SJCRH30 (cell line): ENCODE results near the gene DHRS1. TPM values are rescaled to one million over a fixed set of nuclear protein-coding genes. Genes with fewer than 3 reads are reported as not detected.
"Not testable (repeated sequence)": the region's sequence is repeated elsewhere in the genome, so short reads cannot be mapped to it uniquely, and the experiment has no call there.

Source experiments
- DNase-seq, 2 experiments: peaks; one replicate each; pipeline ENCODE4 v3.0.0-alpha.2; 2015 to 2020
- H3K27ac ChIP-seq: fragments of 250-450 bp; sonication (Bioruptor Pico); 2 replicates; pipeline ENCODE4 v1.5.1; 2020; ENCODE audit warnings: mild to moderate bottlenecking, moderate library complexity
- H3K27me3 ChIP-seq: fragments of 250-450 bp; sonication (Bioruptor Pico); 2 replicates; pipeline ENCODE4 v1.5.1; 2020; ENCODE audit warnings: mild to moderate bottlenecking, moderate library complexity
- H3K36me3 ChIP-seq: fragments of 250-450 bp; sonication (Bioruptor Pico); 2 replicates; pipeline ENCODE4 v1.5.1; 2020; ENCODE audit warnings: mild to moderate bottlenecking, moderate library complexity
- H3K4me1 ChIP-seq: fragments of 250-450 bp; sonication (Bioruptor Pico); 2 replicates; pipeline ENCODE4 v1.5.1; 2020; ENCODE audit warnings: mild to moderate bottlenecking, moderate library complexity
- H3K4me3 ChIP-seq: fragments of 250-450 bp; sonication (Bioruptor Pico); 2 replicates; pipeline ENCODE4 v1.5.1; 2020; ENCODE audit warnings: mild to moderate bottlenecking, moderate library complexity
- H3K9me3 ChIP-seq: fragments of 250-450 bp; sonication (Bioruptor Pico); replicated peaks from 2 replicates; pipeline ENCODE4 v1.5.1; 2020; ENCODE audit warnings: mild to moderate bottlenecking, moderate library complexity
- total RNA-seq: library from RNA; depleted of rRNA; stranded (reverse); fragments of >200 nt; shearing (Covaris generic); gene quantifications from 2 replicates; pipeline ENCODE4 v1.2.3, GENCODE V29; 2014

DHRS1 gene
- total RNA-seq, 1 experiment from 2014 or later: 9.5 TPM

- H3K36me3 ChIP-seq: no peaks in the 10 kb centered on the region
- peaks cover 2% of the 10 kb centered on the region; the same call in 1 of the 2 replicates for H3K4me1 ChIP-seq
- H3K9me3 ChIP-seq: no peaks in the 10 kb centered on the region
- H3K27me3 ChIP-seq: peaks cover 7% of the 10 kb centered on the region; the same call in 1 of the 2 replicates
- H3K27ac ChIP-seq: no peak overlapping the region
- DNase-seq: peak; percentile 64 to 75
- H3K4me3 ChIP-seq: no peak overlapping the region
Measured at GRCh38 chr14:24332268-24332993, 32.9 kb upstream of the DHRS1 start.

DNA sequence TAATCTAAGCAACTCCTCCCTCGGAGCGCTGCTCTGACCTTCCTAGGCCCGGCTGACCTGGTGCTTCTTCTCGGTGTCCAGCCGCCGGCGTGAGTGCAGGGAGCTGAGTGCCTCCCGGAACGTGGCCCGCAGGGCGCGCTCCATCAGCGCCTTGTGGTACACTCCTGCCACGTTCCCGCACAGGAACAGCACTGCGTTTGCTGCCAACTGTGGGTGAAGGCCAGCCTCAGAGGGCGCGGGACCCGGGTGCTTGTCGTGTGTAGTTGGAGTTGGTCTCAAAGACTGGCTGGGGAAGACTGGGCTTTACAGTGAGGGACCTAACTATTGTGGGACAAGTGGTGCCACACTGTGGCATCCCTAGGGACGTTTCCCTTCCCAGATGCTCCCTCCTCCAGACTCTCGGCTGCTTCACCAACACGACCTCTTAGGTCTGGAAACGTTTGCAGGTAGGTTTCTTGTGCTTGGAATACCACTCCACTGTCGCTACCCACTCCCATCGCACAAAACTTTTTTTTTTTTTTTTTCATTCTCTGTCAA is 32.2 kb upstream of the DHRS1 start:
- peaks cover 7% of the 10 kb centered on the region; the same call in 1 of the 2 replicates for H3K27me3 ChIP-seq
- no peaks in the 10 kb centered on the region for H3K36me3 ChIP-seq
- no peak for DNase-seq
- H3K4me1 ChIP-seq: peaks cover 2% of the 10 kb centered on the region; the same call in 1 of the 2 replicates
- no peak overlapping the region for H3K4me3 ChIP-seq
- H3K9me3 ChIP-seq: no peaks in the 10 kb centered on the region
- H3K27ac ChIP-seq: no peak overlapping the region

- Histone ChIP-seq H3K27me3 (peaks cover 7% of the 10 kb centered on the region; the same call in 1 of the 2 replicates), H3K27ac (no peak overlapping the region), H3K36me3 (no peaks in the 10 kb centered on the region), H3K9me3 (no peaks in the 10 kb centered on the region), H3K4me3 (no peak overlapping the region), H3K4me1 (peaks cover 2% of the 10 kb centered on the region; the same call in 1 of the 2 replicates)
- DNase-seq: no peak
Measured at GRCh38 chr14:24330973-24331674, 31.5 kb upstream of the DHRS1 start.

GRCh38 chr14:24329736-24330135 is 30.2 kb upstream of the DHRS1 start:
- peaks cover 16% of the 10 kb centered on the region for H3K27me3 ChIP-seq
- DNase-seq: no peak

DNA sequence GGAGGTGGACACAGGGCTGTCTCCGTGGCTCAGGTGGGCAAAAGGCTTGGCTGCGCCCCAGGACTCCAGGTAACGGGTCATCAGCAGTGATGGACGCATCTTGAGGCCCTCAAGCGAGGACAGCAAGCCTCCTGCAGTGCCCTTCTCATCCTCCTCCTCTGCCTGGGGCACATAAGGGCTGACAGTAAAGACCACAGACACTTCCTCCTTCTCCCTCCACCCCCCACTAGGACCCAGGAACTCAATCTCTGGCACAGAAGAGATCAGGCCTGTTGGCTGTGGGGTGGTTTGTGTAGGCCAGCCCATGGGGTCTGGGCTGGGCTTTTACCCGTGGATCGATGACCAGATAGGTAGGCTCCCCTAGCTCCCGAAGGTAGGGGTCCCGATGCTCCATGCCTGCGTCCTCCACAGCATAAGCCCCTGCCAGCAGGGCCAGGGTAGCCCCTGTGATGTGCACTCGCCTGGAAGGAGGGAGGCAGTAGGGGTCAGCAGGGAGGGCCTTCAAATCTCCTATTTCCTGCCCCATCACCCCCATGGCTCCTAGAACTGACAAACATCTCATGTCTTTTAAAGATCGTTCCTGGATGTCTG is 29.6 kb upstream of the DHRS1 start:
- H3K36me3 ChIP-seq: no peaks in the 10 kb centered on the region
- DNase-seq: no peak
- H3K27ac ChIP-seq: no peak overlapping the region
- no peaks in the 10 kb centered on the region for H3K9me3 ChIP-seq
- no peak overlapping the region for H3K4me3 ChIP-seq
- H3K27me3 ChIP-seq: peaks cover 13% of the 10 kb centered on the region
- peaks cover 2% of the 10 kb centered on the region; the same call in 1 of the 2 replicates for H3K4me1 ChIP-seq

More at GRCh38 chr14:24329736-24330135, 30.2 kb upstream of the DHRS1 start:
- H3K36me3 ChIP-seq: no peaks in the 10 kb centered on the region
- H3K27ac ChIP-seq: no peak overlapping the region
- peaks cover 2% of the 10 kb centered on the region; the same call in 1 of the 2 replicates for H3K4me1 ChIP-seq
- no peak overlapping the region for H3K4me3 ChIP-seq
- H3K9me3 ChIP-seq: no peaks in the 10 kb centered on the region

DNA sequence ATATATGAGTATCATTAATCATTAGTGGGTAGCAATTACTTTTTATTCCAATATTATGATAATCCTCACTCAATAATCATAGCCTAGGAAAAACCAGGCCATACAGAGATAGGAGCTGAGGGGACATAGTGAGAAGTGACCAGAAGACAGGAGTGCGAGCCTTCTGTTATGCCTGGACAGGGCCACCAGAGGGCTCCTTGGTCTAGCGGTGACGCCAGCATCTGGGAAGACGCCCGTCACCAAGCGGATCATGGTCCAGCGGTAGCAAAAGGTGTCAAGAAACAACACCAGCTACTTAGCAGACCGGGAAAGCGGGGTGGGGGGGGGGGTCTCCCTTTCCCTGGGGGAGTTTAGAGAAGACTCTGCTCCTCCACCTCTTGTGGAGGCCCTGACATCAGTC is 28.3 kb upstream of the DHRS1 start:
- H3K9me3 ChIP-seq, H3K4me3 ChIP-seq, H3K4me1 ChIP-seq, H3K27ac ChIP-seq, H3K36me3 ChIP-seq: not testable (repeated sequence)
- peaks cover 16% of the 10 kb centered on the region for H3K27me3 ChIP-seq
- DNase-seq: peak; percentile 39 to 42

DNA sequence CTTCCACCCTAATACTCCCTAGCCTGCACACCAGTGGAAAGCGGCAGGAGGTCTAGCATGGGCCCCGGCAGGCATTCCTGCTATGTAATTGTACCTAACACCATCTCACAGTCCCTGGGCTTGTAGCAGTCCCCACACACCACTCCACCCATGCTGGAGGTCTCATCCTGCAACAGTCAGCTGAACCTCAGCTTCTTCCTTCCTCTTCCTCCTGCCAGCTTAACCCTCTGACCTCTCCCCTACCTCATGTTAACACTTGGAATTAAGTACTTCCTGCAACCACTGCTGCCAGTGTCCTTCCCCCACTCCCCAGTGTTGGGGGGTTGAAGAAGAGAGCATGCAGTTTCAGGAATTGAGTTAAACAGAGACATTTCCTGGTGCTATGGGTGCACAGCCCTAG is 27.7 kb upstream of the DHRS1 start:
- Histone ChIP-seq H3K27ac (no peak overlapping the region), H3K4me3 (no peak overlapping the region), H3K36me3 (no peaks in the 10 kb centered on the region), H3K9me3 (no peaks in the 10 kb centered on the region), H3K27me3 (peaks cover 16% of the 10 kb centered on the region), H3K4me1 (no peaks in the 10 kb centered on the region)
- no peak for DNase-seq

- Histone ChIP-seq H3K4me3 (no peak overlapping the region), H3K36me3 (no peaks in the 10 kb centered on the region), H3K27me3 (peaks cover 20% of the 10 kb centered on the region), H3K9me3 (no peaks in the 10 kb centered on the region), H3K27ac (no peak overlapping the region), H3K4me1 (no peaks in the 10 kb centered on the region)
- no peak for DNase-seq
Measured at GRCh38 chr14:24325963-24326362, 26.4 kb upstream of the DHRS1 start.

GRCh38 chr14:24325041-24325530 is 25.5 kb upstream of the DHRS1 start:
- H3K36me3 ChIP-seq: no peaks in the 10 kb centered on the region
- no peaks in the 10 kb centered on the region for H3K9me3 ChIP-seq
- H3K4me3 ChIP-seq: no peak overlapping the region
- no peak for DNase-seq
- H3K27me3 ChIP-seq: peaks cover 20% of the 10 kb centered on the region
- no peak overlapping the region for H3K27ac ChIP-seq
- no peaks in the 10 kb centered on the region for H3K4me1 ChIP-seq

DNA sequence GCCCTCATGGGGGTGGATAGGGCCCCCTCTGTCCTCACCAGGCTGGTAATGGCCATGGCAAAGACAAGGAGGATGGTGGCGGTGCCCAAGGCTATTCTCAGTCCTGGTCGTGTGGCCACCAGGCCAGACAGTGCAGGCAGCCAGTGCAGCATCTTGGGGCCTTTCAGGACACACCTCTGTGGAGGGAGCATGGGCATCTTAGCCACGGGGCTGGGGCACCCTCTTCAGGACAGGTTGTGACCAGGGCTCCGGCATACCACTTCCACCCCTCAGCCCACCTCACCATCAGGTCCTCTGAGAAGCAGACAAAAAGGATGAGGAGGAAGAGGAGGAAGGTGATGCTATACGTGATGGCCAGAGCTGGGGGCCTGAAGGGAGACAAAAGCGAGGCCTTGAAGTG is 24.4 kb upstream of the DHRS1 start:
- DNase-seq: no peak
- peaks cover 20% of the 10 kb centered on the region for H3K27me3 ChIP-seq

GRCh38 chr14:24323341-24323740 is 23.8 kb upstream of the DHRS1 start:
- H3K27me3 ChIP-seq: peaks cover 20% of the 10 kb centered on the region
- H3K9me3 ChIP-seq: no peaks in the 10 kb centered on the region
- H3K27ac ChIP-seq: no peak overlapping the region
- no peak overlapping the region for H3K4me3 ChIP-seq
- DNase-seq: no peak
- no peaks in the 10 kb centered on the region for H3K36me3 ChIP-seq
- no peaks in the 10 kb centered on the region for H3K4me1 ChIP-seq

More for the DNA sequence above, 24.4 kb upstream of the DHRS1 start:
- Histone ChIP-seq H3K9me3 (no peaks in the 10 kb centered on the region), H3K36me3 (no peaks in the 10 kb centered on the region), H3K27ac (no peak overlapping the region), H3K4me3 (no peak overlapping the region), H3K4me1 (no peaks in the 10 kb centered on the region)

- H3K36me3 ChIP-seq: no peaks in the 10 kb centered on the region
- DNase-seq: no peak
- H3K27me3 ChIP-seq: peaks cover 20% of the 10 kb centered on the region
- H3K4me1 ChIP-seq: no peaks in the 10 kb centered on the region
- no peaks in the 10 kb centered on the region for H3K9me3 ChIP-seq
- no peak overlapping the region for H3K27ac ChIP-seq
- no peak overlapping the region for H3K4me3 ChIP-seq
Measured at GRCh38 chr14:24322672-24323071, 23.1 kb upstream of the DHRS1 start.

DNA sequence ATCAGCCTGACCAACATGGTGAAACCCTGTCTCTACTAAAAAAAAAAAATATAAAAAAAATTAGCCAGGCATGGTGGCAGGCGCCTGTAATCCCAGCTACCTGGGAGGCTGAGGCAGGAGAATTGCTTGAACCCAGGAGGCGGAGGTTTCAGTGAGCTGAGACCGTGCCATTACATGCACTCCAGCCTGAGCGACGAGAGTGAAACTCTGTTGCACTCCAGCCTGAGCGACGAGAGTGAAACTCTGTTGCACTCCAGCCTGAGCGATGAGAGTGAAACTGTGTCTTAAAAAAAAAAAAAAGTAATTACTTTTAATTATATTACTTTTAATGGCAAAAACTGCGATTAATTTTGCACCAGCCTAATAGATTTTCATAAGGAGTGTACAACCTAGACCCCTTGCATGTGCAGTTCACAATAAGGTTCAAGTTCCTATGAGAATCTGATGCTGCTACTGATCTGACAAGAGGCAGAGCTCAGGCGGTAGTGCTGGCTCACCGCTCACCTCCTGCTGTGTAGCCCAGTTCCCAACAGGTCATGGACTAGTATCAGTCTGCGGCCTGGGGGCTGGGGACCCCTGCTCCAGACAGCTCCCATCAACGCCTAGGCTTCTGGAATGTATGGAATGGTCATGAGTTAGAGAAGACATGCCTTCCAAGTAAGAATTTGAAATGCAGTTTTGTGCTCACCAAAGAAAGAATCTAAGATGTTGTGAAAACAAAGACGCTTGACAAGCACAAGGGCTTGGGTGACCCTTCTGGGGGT is 21.8 kb upstream of the DHRS1 start:
- no peak for DNase-seq
- Histone ChIP-seq H3K36me3 (no peaks in the 10 kb centered on the region), H3K27me3 (peaks cover 20% of the 10 kb centered on the region), H3K27ac (no peak overlapping the region), H3K4me1 (no peaks in the 10 kb centered on the region), H3K4me3 (no peak overlapping the region), H3K9me3 (no peaks in the 10 kb centered on the region)
